H1 (cell line): Measurements from ENCODE around the gene C1QL2. TPM values are rescaled to one million over a fixed set of nuclear protein-coding genes. Genes with fewer than 3 reads are reported as not detected.

Source experiments
- CTCF ChIA-PET: fragments of 300-600 bp; sonication (Branson Sonifier 250); formaldehyde crosslinking; loops from one replicate; lab custom pipeline; 2021; ENCODE audit not compliant: partially characterized antibody; lab: Charles Lee
- POLR2A ChIA-PET: fragments of 300-600 bp; sonication (Branson Sonifier 250); formaldehyde crosslinking; loops from one replicate; lab custom pipeline; 2021; ENCODE audit warnings: inconsistent platforms; ENCODE audit not compliant: partially characterized antibody; lab: Charles Lee
- DNase-seq, 2 experiments: peaks; one replicate each; pipeline versions ENCODE4 v3.0.0 to v3.0.0-alpha.2; 2010 to 2022; ENCODE audit warnings: low spot score in 2 of 2, low read depth in 1 of 2, mixed read lengths in 1 of 2
- FAIRE-seq: peaks from 2 replicates; lab custom pipeline; 2011; peaks lifted over from hg19 to GRCh38; lab: Jason Lieb, UNC
- H2AFZ ChIP-seq: 2 replicates; pipeline ENCODE4 v1.8.1; 2012; ENCODE audit warnings: low read length, inconsistent platforms
- H2AK5ac ChIP-seq: 2 replicates; pipeline ENCODE4 v1.6.1; 2013; ENCODE audit warnings: low read depth, low read length
- H2BK120ac ChIP-seq: replicated peaks from 2 replicates; pipeline ENCODE3; 2013; ENCODE audit warnings: low read depth, low read length, inconsistent platforms
- H2BK12ac ChIP-seq: 2 replicates; pipeline ENCODE4 v1.6.1; 2013; ENCODE audit warnings: low read depth, low read length
- H2BK15ac ChIP-seq: 2 replicates; pipeline ENCODE4 v1.6.1; 2013; ENCODE audit warnings: low read length
- H2BK20ac ChIP-seq: 2 replicates; pipeline ENCODE4 v1.6.1; 2013; ENCODE audit warnings: low read length
- H2BK5ac ChIP-seq: 2 replicates; pipeline ENCODE4 v1.6.1; 2013; ENCODE audit warnings: low read depth, low read length
- H3K14ac ChIP-seq: 2 replicates; pipeline ENCODE4 v1.6.1; 2013; ENCODE audit warnings: inconsistent platforms; ENCODE audit not compliant: insufficient read length
- H3K18ac ChIP-seq: 2 replicates; pipeline ENCODE4 v1.6.1; 2013; ENCODE audit warnings: low read length; ENCODE audit errors: extremely low read depth
- H3K23ac ChIP-seq: 2 replicates; pipeline ENCODE4 v1.6.1; 2013; ENCODE audit warnings: inconsistent platforms; ENCODE audit not compliant: insufficient read length
- H3K23me2 ChIP-seq: 2 replicates; pipeline ENCODE4 v1.6.1; 2013; ENCODE audit warnings: low read depth, low read length
- H3K27ac ChIP-seq: 2 replicates; pipeline ENCODE4 v1.6.1; 2011; ENCODE audit warnings: low read depth, low read length, inconsistent platforms
- H3K27me3 ChIP-seq, 4 experiments: replicated peaks in 1 of 4; 1 replicate in 1 of 4; 2 replicates in 3 of 4; pipeline versions ENCODE4 v1.6.1 to v1.8.1; 2011 to 2013; ENCODE audit warnings: low read length in 3 of 4, mild to moderate bottlenecking in 3 of 4, inconsistent platforms in 2 of 4, mixed read lengths in 2 of 4, moderate library complexity in 1 of 4; ENCODE audit not compliant: control insufficient read depth in 3 of 4, insufficient read depth in 3 of 4; ENCODE audit errors: extremely low read depth in 1 of 4
- H3K36me3 ChIP-seq, 4 experiments: 2 replicates each; pipeline versions ENCODE4 v1.6.1 to v1.8.1; 2011 to 2013; ENCODE audit warnings: mild to moderate bottlenecking in 4 of 4, low read length in 3 of 4, moderate library complexity in 2 of 4, control low read depth in 1 of 4, inconsistent platforms in 1 of 4; ENCODE audit not compliant: insufficient read depth in 4 of 4, control insufficient read depth in 2 of 4
- H3K4ac ChIP-seq: replicated peaks from 2 replicates; pipeline ENCODE3; 2013; ENCODE audit warnings: low read length, low read depth, mixed read lengths, inconsistent platforms; ENCODE audit not compliant: insufficient read length
- H3K4me1 ChIP-seq, 4 experiments: replicated peaks in 1 of 4; 1 replicate in 1 of 4; 2 replicates in 3 of 4; pipeline versions ENCODE4 v1.6.1 to v1.8.1; 2011 to 2013; ENCODE audit warnings: low read length in 3 of 4, inconsistent platforms in 2 of 4, mixed read lengths in 1 of 4; ENCODE audit not compliant: insufficient read depth in 4 of 4, control insufficient read depth in 3 of 4
- H3K4me2 ChIP-seq, 2 experiments: 2 replicates each; pipeline versions ENCODE4 v1.6.1 to v1.8.1; 2011 to 2013; ENCODE audit warnings: low read depth in 2 of 2, low read length in 2 of 2, control low read depth in 1 of 2, inconsistent platforms in 1 of 2, mild to moderate bottlenecking in 1 of 2; ENCODE audit not compliant: insufficient read depth in 1 of 2
- H3K4me3 ChIP-seq, 4 experiments: fragments of 200-600, 300-600 bp in 1 of 4; sonication (generic), shearing (Covaris generic), sonication (Bioruptor Twin) in 1 of 4; 2 replicates each; pipeline versions ENCODE4 v1.5.1 to v1.8.1; 2011 to 2016; ENCODE audit warnings: low read length in 4 of 4, low read depth in 3 of 4, control low read depth in 2 of 4, inconsistent platforms in 2 of 4, mild to moderate bottlenecking in 2 of 4, mixed read lengths in 1 of 4, moderate library complexity in 1 of 4; ENCODE audit not compliant: insufficient read depth in 2 of 4; ENCODE audit errors: extremely low read depth in 1 of 4
- H3K56ac ChIP-seq: replicated peaks from 2 replicates; pipeline ENCODE3; 2013; ENCODE audit warnings: low read depth, mild to moderate bottlenecking, mixed read lengths, low read length, inconsistent platforms; ENCODE audit not compliant: insufficient read length
- H3K79me1 ChIP-seq: 2 replicates; pipeline ENCODE4 v1.6.1; 2013; ENCODE audit warnings: low read depth, low read length, control low read depth
- H3K79me2 ChIP-seq, 2 experiments: 2 replicates each; pipeline versions ENCODE4 v1.6.1 to v1.8.1; 2012 to 2013; ENCODE audit warnings: low read length in 2 of 2, mild to moderate bottlenecking in 2 of 2, inconsistent platforms in 1 of 2; ENCODE audit not compliant: insufficient read depth in 2 of 2, control insufficient read depth in 1 of 2
- H3K9ac ChIP-seq, 4 experiments: replicated peaks in 1 of 4; 1 replicate in 1 of 4; 2 replicates in 3 of 4; pipeline versions ENCODE4 v1.6.1 to v1.8.1; 2011 to 2013; ENCODE audit warnings: low read depth in 3 of 4, low read length in 3 of 4, control low read depth in 2 of 4, mild to moderate bottlenecking in 2 of 4, moderate library complexity in 2 of 4, inconsistent platforms in 1 of 4; ENCODE audit errors: extremely low read depth in 1 of 4
- H3K9me3 ChIP-seq, 2 experiments: 2 replicates each; pipeline versions ENCODE4 v1.6.1 to v1.8.1; 2012 to 2013; ENCODE audit warnings: mild to moderate bottlenecking in 2 of 2, moderate library complexity in 2 of 2, control low read depth in 1 of 2, inconsistent platforms in 1 of 2, low read depth in 1 of 2, low read length in 1 of 2, mixed read lengths in 1 of 2; ENCODE audit not compliant: insufficient read depth in 2 of 2
- H4K20me1 ChIP-seq, 2 experiments: replicated peaks in 1 of 2; 2 replicates each; pipeline versions ENCODE3 to v1.8.1; 2011 to 2013; ENCODE audit warnings: inconsistent platforms in 2 of 2, low read length in 2 of 2, mild to moderate bottlenecking in 1 of 2; ENCODE audit not compliant: insufficient read depth in 2 of 2, control insufficient read depth in 1 of 2
- H4K5ac ChIP-seq: 2 replicates; pipeline ENCODE4 v1.6.1; 2013; ENCODE audit warnings: low read length, low read depth, mixed read lengths, inconsistent platforms; ENCODE audit not compliant: insufficient read length
- H4K8ac ChIP-seq: 2 replicates; pipeline ENCODE4 v1.8.0; 2013; ENCODE audit warnings: mild to moderate bottlenecking, moderate library complexity, low read length, inconsistent platforms; ENCODE audit not compliant: insufficient read depth; ENCODE audit errors: extremely low read depth
- H4K91ac ChIP-seq: replicated peaks from 2 replicates; pipeline ENCODE3; 2013; ENCODE audit warnings: low read length, mixed read lengths, inconsistent platforms; ENCODE audit not compliant: insufficient read length
- CEBPB ChIP-seq: IDR thresholded peaks from 2 replicates; pipeline ENCODE4 v1.6.1; 2012; ENCODE audit warnings: low read depth, low read length
- PHF8 ChIP-seq: fragments of 200-600 bp; sonication (generic); conservative IDR thresholded peaks from 2 replicates; pipeline ENCODE4 v1.7.1; 2012; ENCODE audit warnings: low read depth, mild to moderate bottlenecking, inconsistent platforms, low read length, moderate library complexity
- WGBS, 2 experiments: shearing (Covaris generic) in 1 of 2; methylation state at CpG; one replicate each; pipeline versions ENCODE4 v1.1.6 to v1.1.7; 2013 to 2015; ENCODE audit warnings: low lambda C conversion rate in 2 of 2, mixed read lengths in 2 of 2, inconsistent platforms in 1 of 2, low coverage in 1 of 2, missing lambda C conversion rate in 1 of 2; ENCODE audit not compliant: insufficient replicate concordance in 2 of 2, insufficient coverage in 1 of 2, insufficient read length in 1 of 2; ENCODE audit errors: extremely low coverage in 1 of 2, missing lambda C conversion rate in 1 of 2; 5-methylcytosine and 5-hydroxymethylcytosine counted together
- polyA plus RNA-seq, 7 experiments: library from polyadenylated mRNA; depleted of rRNA in 3 of 7; stranded (reverse) in 5 of 7; unstranded in 2 of 7; fragments of >200 nt in 5 of 7; fragments of 200-250 nt in 2 of 7; gene quantifications; 1 replicate in 5 of 7; 2 replicates in 1 of 7; 4 replicates in 1 of 7; pipeline versions ENCODE4 v1.2.1 to v1.2.3, GENCODE V29; 2011 to 2013; ENCODE audit warnings: missing spikeins in 2 of 7, mixed read lengths in 2 of 7
- small RNA-seq: library from polyadenylated mRNA; stranded (forward); fragments of <200 nt; extraction: miRNeasy Mini kit (QIAGEN cat#:217004); gene quantifications from one replicate; pipeline ENCODE3, GENCODE V24; 2013; ENCODE audit not compliant: insufficient read depth
- total RNA-seq: library from RNA; stranded (reverse); fragmentation: NEBNext Ultra II Directional; extraction: Animal tissue kit (Norgen Biotek cat#: 25700); gene quantifications from 2 replicates; pipeline ENCODE4 v1.2.1, GENCODE V29; 2021

The C1QL2 gene
- total and polyA plus RNA-seq, 2 of the 8 experiments (the other 6 are each of a cell fraction or from before 2014, with no cell fraction given): 0.80 to 0.88 TPM

DNA sequence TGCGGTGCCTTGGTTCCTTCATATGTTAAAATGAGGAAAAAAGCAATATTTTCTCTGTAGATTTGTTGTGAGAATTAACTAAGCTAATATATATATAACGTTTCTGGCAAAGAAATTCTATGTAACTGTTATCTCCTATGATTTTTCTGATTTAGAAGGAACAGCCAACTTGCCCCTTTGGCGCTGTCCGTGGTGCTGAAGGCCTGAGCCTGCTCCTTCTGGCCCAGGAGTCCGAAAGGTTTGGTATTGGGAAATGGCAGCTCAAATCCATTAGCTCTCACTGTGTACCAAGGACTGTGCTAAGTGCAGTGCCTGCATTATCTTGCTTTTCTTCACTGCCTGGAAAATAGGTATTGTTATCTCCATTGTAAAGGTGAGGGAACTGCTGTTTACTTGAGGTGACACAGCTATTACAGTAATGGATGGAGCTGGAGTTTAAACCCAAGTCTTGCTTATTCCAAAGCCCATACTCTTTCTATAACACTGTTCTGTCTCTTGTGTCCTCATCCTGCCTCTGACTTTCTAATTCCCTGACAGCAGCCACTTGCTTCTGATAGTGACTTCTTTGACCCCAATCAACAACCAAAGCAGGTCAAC lies 52.2 kb downstream of the C1QL2 start:
- H3K27me3 ChIP-seq: no peaks in the 10 kb centered on the region; a peak in 1 of 7 replicates
- H4K5ac ChIP-seq: no peak overlapping the region
- H2BK20ac ChIP-seq: no peak overlapping the region
- H3K79me1 ChIP-seq: no peaks in the 10 kb centered on the region
- no peak overlapping the region for H2AK5ac ChIP-seq
- no peak overlapping the region for H3K23ac ChIP-seq
- no peak overlapping the region for H2BK5ac ChIP-seq
- H3K23me2 ChIP-seq: no peaks in the 10 kb centered on the region; the same call in 1 of the 2 replicates
- POLR2A ChIA-PET: no interaction called here
- H3K9me3 ChIP-seq: no peaks in the 10 kb centered on the region
- peaks cover 0 to 2% of the 10 kb centered on the region in 2 experiments for H4K20me1 ChIP-seq
- no peak overlapping the region for H3K4ac ChIP-seq
- no peak overlapping the region for H3K4me2 ChIP-seq
- H3K4me1 ChIP-seq: peaks cover 3 to 14% (median 8%) of the 10 kb centered on the region in 4 experiments; a peak in 6 of 7 replicates
- peak in 1 of 2 experiments; percentile 88 for DNase-seq
- no peak overlapping the region for H4K8ac ChIP-seq
- no peak overlapping the region for H3K56ac ChIP-seq
- CTCF ChIA-PET: interaction anchor here (0.7 to 3.0 kb wide), 13 partner anchors 16 to 375 kb away, joined by 3 to 11 read pairs (median 3); no protein-coding TSS in a partner anchor
- no peak overlapping the region for H3K9ac ChIP-seq
- H2BK12ac ChIP-seq: no peak overlapping the region
- FAIRE-seq: peak; percentile 69
- no peak overlapping the region for H2AFZ ChIP-seq
- no peak overlapping the region for H3K14ac ChIP-seq
- no peak overlapping the region for H2BK15ac ChIP-seq
- H4K91ac ChIP-seq: no peak overlapping the region
- no peak overlapping the region for H3K4me3 ChIP-seq
- TF ChIP-seq CEBPB (0 out of 2 replicates have a peak, but pooled peaks have one; percentile 1), PHF8 (no peak)
- TF ChIP-seq, all 59 proteins: peak for 1
- no peak overlapping the region for H3K27ac ChIP-seq
- H2BK120ac ChIP-seq: no peak overlapping the region
- H3K36me3 ChIP-seq: no peaks in the 10 kb centered on the region
- no peaks in the 10 kb centered on the region for H3K79me2 ChIP-seq
- no peak overlapping the region for H3K18ac ChIP-seq
- 39% methylated on average over 5 of the region's 5 CpGs; no CpG with 5 or more reads in 1 of the 2 experiments for WGBS, 2 experiments

Small RNA genes within 50 kb of the gene (small RNA-seq; reads per million reads assigned to genes)
- not detected for gene RN7SL468P

Other genes with a start within 250 kb of the C1QL2 start
- not detected in 2 replicates for gene MARCO, start 216.6 kb downstream of the C1QL2 start, total RNA-seq
- not detected in 2 replicates for gene MARCO, start 216.6 kb downstream of the C1QL2 start, polyA plus RNA-seq (2011; rRNA removed)
- 21.7 and 22.2 TPM in 2 replicates for gene STEAP3, start 65.1 kb upstream of the C1QL2 start, total RNA-seq
- gene STEAP3, start 65.1 kb upstream of the C1QL2 start, polyA plus RNA-seq (2011; rRNA removed): 27.9 and 40.1 TPM in 2 replicates
- gene C2orf76, start 208.1 kb upstream of the C1QL2 start, total RNA-seq: 5.0 and 6.2 TPM in 2 replicates
- gene C2orf76, start 208.1 kb upstream of the C1QL2 start, polyA plus RNA-seq (2011; rRNA removed): 2.1 and 4.4 TPM in 2 replicates
- 180 and 186 TPM in 2 replicates for gene DBI, start 208.2 kb upstream of the C1QL2 start, total RNA-seq
- 116 and 212 TPM in 2 replicates for gene DBI, start 208.2 kb upstream of the C1QL2 start, polyA plus RNA-seq (2011; rRNA removed)